RWPE1 (cell line): ENCODE data around the gene KIAA1614.

ENCODE experiments used
- CTCF ChIA-PET: fragments of 350-600 bp; sonication (Branson Sonifier 250); formaldehyde crosslinking; extraction: SDS; loops from one replicate; lab custom pipeline; 2021; lab: Yijun Ruan, JAX
- POLR2A ChIA-PET: fragments of 400-600 bp; formaldehyde crosslinking; extraction: SDS; loops from one replicate; lab custom pipeline; 2020; ENCODE audit warnings: antibody characterized with exemption; ENCODE audit not compliant: low non-redundant PET; lab: Yijun Ruan, JAX
- DNase-seq: peaks from one replicate; pipeline ENCODE4 v3.0.0; 2012; ENCODE audit warnings: low spot score
- H3K27ac ChIP-seq: fragments of 450-650 bp; 2 replicates; pipeline ENCODE4 v1.5.1; 2017
- CTCF ChIP-seq: fragments of 450-650 bp; conservative IDR thresholded peaks from 2 replicates; pipeline ENCODE4 v1.5.1; 2017; ENCODE audit warnings: low read depth, mild to moderate bottlenecking

Gene KIAA1614

GRCh38 chr1:180931529-180931928, 18.8 kb downstream of the KIAA1614 start:
- POLR2A ChIA-PET = no interaction called here
- DNase-seq = no peak
- TF ChIP-seq CTCF = no peak
- CTCF ChIA-PET = no interaction called here
- no peak overlapping the region for H3K27ac ChIP-seq

GRCh38 chr1:180932378-180932777, 19.7 kb downstream of the KIAA1614 start:
- no peak for TF ChIP-seq CTCF
- POLR2A ChIA-PET = no interaction called here
- CTCF ChIA-PET = no interaction called here
- no peak overlapping the region for H3K27ac ChIP-seq
- DNase-seq = no peak

- no peak overlapping the region for H3K27ac ChIP-seq
- DNase-seq = no peak
- no peak for TF ChIP-seq CTCF
- POLR2A ChIA-PET = no interaction called here
- CTCF ChIA-PET = no interaction called here
Observed at GRCh38 chr1:180933141-180933540, 20.4 kb downstream of the KIAA1614 start.

GRCh38 chr1:180934563-180934962, 21.9 kb downstream of the KIAA1614 start:
- CTCF ChIA-PET = interaction anchor here (0.7 kb wide), 1 partner anchor 35 kb away, joined by 5 read pairs; no protein-coding TSS in a partner anchor
- DNase-seq = no peak
- POLR2A ChIA-PET = no interaction called here
- TF ChIP-seq CTCF = no peak
- H3K27ac ChIP-seq = no peak overlapping the region

- no peak for TF ChIP-seq CTCF
- no peak for DNase-seq
- ChIA-PET CTCF (no interaction called here), POLR2A (no interaction called here)
- no peak overlapping the region for H3K27ac ChIP-seq
Observed at GRCh38 chr1:180935326-180936109, 22.8 kb downstream of the KIAA1614 start.

GRCh38 chr1:180936110-180937011, 23.7 kb downstream of the KIAA1614 start:
- DNase-seq = no peak
- ChIA-PET CTCF (no interaction called here), POLR2A (no interaction called here)
- H3K27ac ChIP-seq = no peak overlapping the region
- TF ChIP-seq CTCF = no peak
